HL-60 (cell line): ENCODE measurements around the gene AFAP1.

Experiments used
- DNase-seq, 2 experiments: peaks; one replicate each; pipeline ENCODE4 v3.0.0-alpha.2; 2010 to 2020; ENCODE audit warnings: low read depth in 1 of 2, low spot score in 1 of 2
- H3K27ac ChIP-seq: fragments of 250-450 bp; sonication (Bioruptor Pico); replicated peaks from 2 replicates; pipeline ENCODE4 v1.5.1; 2020; ENCODE audit warnings: mild to moderate bottlenecking, moderate library complexity
- H3K27me3 ChIP-seq: fragments of 250-450 bp; sonication (Bioruptor Pico); 2 replicates; pipeline ENCODE4 v1.5.1; 2021; ENCODE audit warnings: mild to moderate bottlenecking, moderate library complexity; ENCODE audit not compliant: insufficient read depth, poor library complexity, severe bottlenecking
- H3K4me3 ChIP-seq: replicated peaks from 2 replicates; pipeline ENCODE4 v1.5.1; 2011; ENCODE audit warnings: mild to moderate bottlenecking, control low read depth, low read length; ENCODE audit not compliant: insufficient read depth
- CTCF ChIP-seq: IDR thresholded peaks from one replicate; pipeline ENCODE4 v1.5.1; 2011; ENCODE audit warnings: low read length, control low read depth, inconsistent platforms; ENCODE audit not compliant: insufficient read depth
- GABPA ChIP-seq: IDR thresholded peaks from 2 replicates; pipeline ENCODE4 v1.6.1; 2012; ENCODE audit warnings: low read depth
- POLR2AphosphoS5 ChIP-seq: IDR thresholded peaks from 2 replicates; pipeline ENCODE4 v1.6.1; 2012; ENCODE audit warnings: low read depth
- REST ChIP-seq: IDR thresholded peaks from 2 replicates; pipeline ENCODE4 v1.6.1; 2012; ENCODE audit warnings: low read depth; ENCODE audit not compliant: insufficient replicate concordance
- SPI1 ChIP-seq: IDR thresholded peaks from 2 replicates; pipeline ENCODE4 v1.6.1; 2012; ENCODE audit warnings: low read depth, mild to moderate bottlenecking, borderline replicate concordance

The AFAP1 gene

GRCh38 chr4:7979652-7979968, 39.9 kb upstream of the AFAP1 start:
- H3K4me3 ChIP-seq, result no peak overlapping the region
- no peak overlapping the region for H3K27ac ChIP-seq
- no peak for DNase-seq
- H3K27me3 ChIP-seq, result no peaks in the 10 kb centered on the region
- no peak for TF ChIP-seq POLR2AphosphoS5
- no peak for TF ChIP-seq REST
- TF ChIP-seq GABPA, result no peak
- no peak for TF ChIP-seq CTCF
- TF ChIP-seq SPI1, result no peak

GRCh38 chr4:7978907-7979651, 39.4 kb upstream of the AFAP1 start:
- H3K27me3 ChIP-seq, result no peaks in the 10 kb centered on the region
- H3K4me3 ChIP-seq, result no peak overlapping the region
- no peak overlapping the region for H3K27ac ChIP-seq
- no peak for TF ChIP-seq REST
- no peak for TF ChIP-seq GABPA
- TF ChIP-seq POLR2AphosphoS5, result no peak
- no peak for TF ChIP-seq CTCF
- no peak for TF ChIP-seq SPI1
- DNase-seq, result no peak

GRCh38 chr4:7978489-7978888, 38.8 kb upstream of the AFAP1 start:
- H3K27me3 ChIP-seq, result no peaks in the 10 kb centered on the region
- TF ChIP-seq GABPA (no peak), POLR2AphosphoS5 (no peak), SPI1 (no peak), REST (no peak), CTCF (no peak)
- no peak for DNase-seq
- H3K27ac ChIP-seq, result no peak overlapping the region
- H3K4me3 ChIP-seq, result no peak overlapping the region
